ENCODE data around the gene ARHGAP4. TPM values are rescaled to one million over a fixed set of nuclear protein-coding genes. Genes with fewer than 3 reads are reported as not detected.
A peak's percentile ranks its signal among the peaks of the same experiment; 100 is the strongest.

The ARHGAP4 gene
- total RNA-seq, 4 donors from 2014 or later: 2.6 to 10.7 (median 4.4) TPM

GRCh38 chrX:153954558-153955227, 28.6 kb upstream of the ARHGAP4 start:
- TF ChIP-seq, protein P1, sequence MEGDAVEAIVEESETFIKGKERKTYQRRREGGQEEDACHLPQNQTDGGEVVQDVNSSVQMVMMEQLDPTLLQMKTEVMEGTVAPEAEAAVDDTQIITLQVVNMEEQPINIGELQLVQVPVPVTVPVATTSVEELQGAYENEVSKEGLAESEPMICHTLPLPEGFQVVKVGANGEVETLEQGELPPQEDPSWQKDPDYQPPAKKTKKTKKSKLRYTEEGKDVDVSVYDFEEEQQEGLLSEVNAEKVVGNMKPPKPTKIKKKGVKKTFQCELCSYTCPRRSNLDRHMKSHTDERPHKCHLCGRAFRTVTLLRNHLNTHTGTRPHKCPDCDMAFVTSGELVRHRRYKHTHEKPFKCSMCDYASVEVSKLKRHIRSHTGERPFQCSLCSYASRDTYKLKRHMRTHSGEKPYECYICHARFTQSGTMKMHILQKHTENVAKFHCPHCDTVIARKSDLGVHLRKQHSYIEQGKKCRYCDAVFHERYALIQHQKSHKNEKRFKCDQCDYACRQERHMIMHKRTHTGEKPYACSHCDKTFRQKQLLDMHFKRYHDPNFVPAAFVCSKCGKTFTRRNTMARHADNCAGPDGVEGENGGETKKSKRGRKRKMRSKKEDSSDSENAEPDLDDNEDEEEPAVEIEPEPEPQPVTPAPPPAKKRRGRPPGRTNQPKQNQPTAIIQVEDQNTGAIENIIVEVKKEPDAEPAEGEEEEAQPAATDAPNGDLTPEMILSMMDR (IDR thresholded peaks at IDR 0.05 in 4 of 5, conservative IDR thresholded peaks at IDR 0.05 in 1 of 5): no peak
- no peak for TF ChIP-seq POLR2A (IDR thresholded peaks at IDR 0.05)
- in situ Hi-C loops (cut with MboI; ENCODE audit: low sequenced_read_pairs in 4 of 4) (loop anchor here in 3 of 4 donors (25.0 kb wide), 4 partner anchors 108 to 992 kb away; partner anchors contain the start of genes IDH3G (in 2 of the 3), SRPK3 (in 2 of the 3), SSR4 (in 2 of the 3) and G6PD (in 1 of the 3)), intact Hi-C loops (cut with DNase I; ENCODE audit: low total_unique reads) (loop anchor here (10.0 kb wide), 1 partner anchor 1000 kb away; no protein-coding TSS in a partner anchor)
- Histone ChIP-seq H3K4me3 (no peak overlapping the region), H3K9me3 (no peaks in the 10 kb centered on the region), H3K36me3 (peaks cover 0 to 80% of the 10 kb centered on the region in 2 donors), H3K27me3 (no peaks in the 10 kb centered on the region), H3K27ac (no peak overlapping the region), H3K4me1 (no peaks in the 10 kb centered on the region)
- DNase-seq: no peak
- ATAC-seq: no peak

DNA sequence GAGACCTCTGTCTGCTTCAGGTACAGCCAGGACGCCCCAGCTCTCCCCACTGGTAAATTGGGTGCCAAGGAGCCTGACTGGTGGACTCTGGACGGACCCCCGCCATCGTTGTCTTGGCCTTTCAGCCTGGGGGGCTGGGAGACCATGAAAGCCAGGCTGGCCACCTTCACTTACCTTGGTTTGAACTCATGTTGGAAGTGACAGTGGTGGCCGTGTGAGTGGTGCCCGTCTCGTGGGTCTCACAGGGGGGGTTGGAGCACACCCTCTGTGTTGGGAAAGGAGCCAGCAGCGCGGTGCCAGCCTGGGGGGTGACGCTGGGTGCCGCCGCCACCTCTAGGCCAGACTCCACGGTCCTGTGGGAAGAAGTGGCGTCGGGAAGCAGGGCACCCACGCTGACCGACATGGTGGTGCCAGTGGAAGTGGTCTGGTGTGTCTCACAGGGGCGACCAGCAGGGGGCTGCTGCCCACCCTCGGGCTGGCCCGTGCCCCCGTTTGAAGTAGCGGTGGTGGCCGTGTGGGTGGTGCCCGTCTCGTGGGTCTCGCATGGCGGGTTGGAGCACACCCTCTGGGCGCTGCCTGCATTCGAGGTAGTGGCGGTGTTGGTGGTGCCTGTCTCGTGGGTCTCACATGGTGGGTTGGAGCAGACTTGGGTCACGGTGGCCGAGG, 28.0 kb upstream of the ARHGAP4 start:
- H3K9me3 ChIP-seq: no peaks in the 10 kb centered on the region
- intact Hi-C loops (cut with DNase I; ENCODE audit: low total_unique reads): loop anchor here (1.0 to 10.0 kb wide), 3 partner anchors 31 to 999 kb away; partner anchors contain the start of gene PLXNB3
- H3K4me3 ChIP-seq: no peak overlapping the region
- no peaks in the 10 kb centered on the region for H3K27me3 ChIP-seq
- H3K36me3 ChIP-seq: peaks cover 0 to 80% of the 10 kb centered on the region in 2 donors
- no peak for ATAC-seq
- peak overlapping the region in 1 of 4 donors; percentile 59 for H3K27ac ChIP-seq
- TF ChIP-seq POLR2A (IDR thresholded peaks at IDR 0.05): no peak
- TF ChIP-seq, protein P1 (IDR thresholded peaks at IDR 0.05 in 4 of 5, conservative IDR thresholded peaks at IDR 0.05 in 1 of 5): no peak
- in situ Hi-C loops (cut with MboI; ENCODE audit: low sequenced_read_pairs in 4 of 4): loop anchor here in 3 of 4 donors (25.0 kb wide), 4 partner anchors 108 to 992 kb away; partner anchors contain the start of genes IDH3G (in 2 of the 3), SRPK3 (in 2 of the 3), SSR4 (in 2 of the 3) and G6PD (in 1 of the 3)
- DNase-seq: no peak
- H3K4me1 ChIP-seq: no peaks in the 10 kb centered on the region

GRCh38 chrX:153953342-153953830, 27.3 kb upstream of the ARHGAP4 start:
- in situ Hi-C loops (cut with MboI; ENCODE audit: low sequenced_read_pairs in 4 of 4): loop anchor here in 3 of 4 donors (25.0 kb wide), 4 partner anchors 109 to 991 kb away; partner anchors contain the start of genes IDH3G (in 2 of the 3), SRPK3 (in 2 of the 3), SSR4 (in 2 of the 3) and G6PD (in 1 of the 3)
- ATAC-seq (peak; percentile 67 to 82), DNase-seq (peak; percentile 32 to 60)
- Histone ChIP-seq H3K36me3 (peaks cover 0 to 80% of the 10 kb centered on the region in 2 donors), H3K4me3 (no peak overlapping the region), H3K4me1 (no peaks in the 10 kb centered on the region), H3K27me3 (no peaks in the 10 kb centered on the region), H3K27ac (peak overlapping the region in 1 of 4 donors; percentile 59), H3K9me3 (no peaks in the 10 kb centered on the region)
- TF ChIP-seq, protein P1 (IDR thresholded peaks at IDR 0.05 in 4 of 5, conservative IDR thresholded peaks at IDR 0.05 in 1 of 5): peak; percentile 81 to 98 (median 97)
- no peak for TF ChIP-seq POLR2A (IDR thresholded peaks at IDR 0.05)
- intact Hi-C loops (cut with DNase I; ENCODE audit: low total_unique reads): loop anchor here (1.0 to 10.0 kb wide), 3 partner anchors 30 to 999 kb away; partner anchors contain the start of gene PLXNB3

DNA sequence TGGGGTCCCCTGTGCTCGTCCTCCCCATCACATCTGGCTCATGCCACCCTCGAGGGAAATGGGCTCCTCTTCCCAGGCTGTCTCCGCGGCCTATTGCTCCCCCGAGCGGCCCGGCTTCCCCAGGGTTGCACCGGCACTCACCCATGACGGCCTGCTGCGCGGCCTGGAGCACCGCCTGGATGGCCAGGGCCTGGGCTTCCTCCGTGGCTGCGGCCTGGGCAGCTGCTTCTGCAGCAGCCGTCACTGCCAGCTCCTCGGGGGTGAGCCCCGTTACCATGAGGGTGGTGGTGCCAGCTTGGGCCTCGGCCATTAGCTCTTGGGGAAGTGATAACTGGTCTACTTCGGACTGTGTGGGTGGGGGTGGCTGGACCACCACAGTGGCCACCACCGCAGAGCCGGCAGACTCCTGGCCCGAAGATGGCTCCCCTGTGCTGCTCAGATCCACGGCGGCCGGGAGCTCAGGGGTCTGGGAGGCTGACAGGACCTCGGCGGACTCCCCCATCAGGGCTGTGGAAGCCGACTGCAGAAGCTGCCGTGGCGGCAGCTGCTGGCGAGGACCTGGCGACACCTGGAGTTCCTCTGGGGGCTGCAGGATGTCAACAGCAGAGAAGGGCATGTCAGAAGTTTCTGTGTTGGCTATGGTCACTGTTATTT, 26.4 kb upstream of the ARHGAP4 start:
- ATAC-seq (no peak), DNase-seq (no peak)
- Histone ChIP-seq H3K27ac (peak overlapping the region in 1 of 4 donors; percentile 59), H3K36me3 (peaks cover 0 to 71% of the 10 kb centered on the region in 2 donors), H3K9me3 (no peaks in the 10 kb centered on the region), H3K4me3 (no peak overlapping the region), H3K4me1 (no peaks in the 10 kb centered on the region), H3K27me3 (no peaks in the 10 kb centered on the region)
- intact Hi-C loops (cut with DNase I; ENCODE audit: low total_unique reads): loop anchor here (1.0 to 10.0 kb wide), 3 partner anchors 29 to 998 kb away; partner anchors contain the start of gene PLXNB3
- no peak for TF ChIP-seq POLR2A (IDR thresholded peaks at IDR 0.05)
- TF ChIP-seq, protein P1 (IDR thresholded peaks at IDR 0.05 in 4 of 5, conservative IDR thresholded peaks at IDR 0.05 in 1 of 5): no peak
- in situ Hi-C loops (cut with MboI; ENCODE audit: low sequenced_read_pairs in 4 of 4): loop anchor here in 3 of 4 donors (25.0 kb wide), 4 partner anchors 110 to 990 kb away; partner anchors contain the start of genes IDH3G (in 2 of the 3), SRPK3 (in 2 of the 3), SSR4 (in 2 of the 3) and G6PD (in 1 of the 3)
